Colonic mucosa (tissue), 4 donors: Measurements from ENCODE around the gene PAK5. TPM values are rescaled to one million over a fixed set of nuclear protein-coding genes. Genes with fewer than 3 reads are reported as not detected.

Experiments
- DNase-seq: peaks from one replicate; pipeline ENCODE4 v3.0.0-alpha.2; 2020
- H3K27ac ChIP-seq: fragments of 200-600 bp; one replicate; pipeline ENCODE4 v1.8.0; 2021
- H3K27me3 ChIP-seq: fragments of 200-600 bp; one replicate; pipeline ENCODE4 v1.8.0; 2021
- H3K36me3 ChIP-seq: fragments of 200-600 bp; one replicate; pipeline ENCODE4 v1.8.0; 2021
- H3K4me1 ChIP-seq: fragments of 200-600 bp; one replicate; pipeline ENCODE4 v1.8.0; 2021; ENCODE audit warnings: mild to moderate bottlenecking
- H3K4me3 ChIP-seq: fragments of 200-600 bp; one replicate; pipeline ENCODE4 v1.8.0; 2021
- H3K9ac ChIP-seq, 2 donors: one replicate each; pipeline ENCODE4 v1.7.0; 2013; ENCODE audit warnings: control low read depth in 2 of 2, low read depth in 2 of 2, low read length in 2 of 2
- H3K9me3 ChIP-seq: fragments of 200-600 bp; one replicate; pipeline ENCODE4 v1.8.0; 2021
- intact Hi-C: fragments of 100-400 bp; cut with DNase I; formaldehyde crosslinking; loops from one replicate; pipeline ENCODE4 v1.14.1; 2022
- total RNA-seq, 2 donors: library from RNA; stranded (reverse); fragmentation: NEBNext Ultra II Directional in 1 of 2; extraction: Animal tissue kit (Norgen Biotek cat#: 25700) in 1 of 2; gene quantifications; one replicate each; pipeline ENCODE4 v1.2.1, GENCODE V29; 2021
- TF ChIP-seq, protein P1 (sequence below): fragments of 200-600 bp; IDR thresholded peaks from one replicate; pipeline ENCODE4 v1.8.0; 2022; ENCODE audit warnings: antibody characterized with exemption, mild to moderate bottlenecking
- donor health status: healthy.
- donor health status: DM: no; HTN: no; CAD: no.
- donor health status: DM: no; HTN: no; CAD: no.

Gene PAK5
- total RNA-seq, 2 donors from 2014 or later = 0.07 TPM; not detected in 1

DNA sequence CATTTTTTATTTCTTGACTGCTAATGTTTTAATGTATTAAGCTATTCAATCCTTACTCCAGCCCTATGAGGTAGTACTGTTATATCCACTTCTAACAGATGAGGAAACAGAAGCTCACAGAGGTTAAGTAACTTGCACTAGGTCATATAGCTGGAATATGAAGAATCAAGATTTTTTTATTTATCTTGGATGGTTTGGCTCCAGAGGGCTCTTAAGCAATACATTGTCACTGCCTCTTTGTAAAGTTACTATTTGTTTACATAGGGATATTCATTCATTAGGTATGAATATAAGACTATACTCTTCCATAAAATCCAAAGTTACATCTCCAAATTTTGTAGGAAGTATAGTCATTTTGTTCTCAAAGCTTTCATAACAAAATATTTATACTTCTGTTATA lies 210.7 kb downstream of the PAK5 start:
- no peaks in the 10 kb centered on the region for H3K27me3 ChIP-seq
- no peak overlapping the region for H3K4me3 ChIP-seq
- H3K9ac ChIP-seq = no peak overlapping the region
- no peak for DNase-seq
- H3K4me1 ChIP-seq = no peaks in the 10 kb centered on the region
- H3K27ac ChIP-seq = no peak overlapping the region
- H3K36me3 ChIP-seq = no peaks in the 10 kb centered on the region
- H3K9me3 ChIP-seq = no peaks in the 10 kb centered on the region
- intact Hi-C loops = no loop called here
- TF ChIP-seq, protein P1, sequence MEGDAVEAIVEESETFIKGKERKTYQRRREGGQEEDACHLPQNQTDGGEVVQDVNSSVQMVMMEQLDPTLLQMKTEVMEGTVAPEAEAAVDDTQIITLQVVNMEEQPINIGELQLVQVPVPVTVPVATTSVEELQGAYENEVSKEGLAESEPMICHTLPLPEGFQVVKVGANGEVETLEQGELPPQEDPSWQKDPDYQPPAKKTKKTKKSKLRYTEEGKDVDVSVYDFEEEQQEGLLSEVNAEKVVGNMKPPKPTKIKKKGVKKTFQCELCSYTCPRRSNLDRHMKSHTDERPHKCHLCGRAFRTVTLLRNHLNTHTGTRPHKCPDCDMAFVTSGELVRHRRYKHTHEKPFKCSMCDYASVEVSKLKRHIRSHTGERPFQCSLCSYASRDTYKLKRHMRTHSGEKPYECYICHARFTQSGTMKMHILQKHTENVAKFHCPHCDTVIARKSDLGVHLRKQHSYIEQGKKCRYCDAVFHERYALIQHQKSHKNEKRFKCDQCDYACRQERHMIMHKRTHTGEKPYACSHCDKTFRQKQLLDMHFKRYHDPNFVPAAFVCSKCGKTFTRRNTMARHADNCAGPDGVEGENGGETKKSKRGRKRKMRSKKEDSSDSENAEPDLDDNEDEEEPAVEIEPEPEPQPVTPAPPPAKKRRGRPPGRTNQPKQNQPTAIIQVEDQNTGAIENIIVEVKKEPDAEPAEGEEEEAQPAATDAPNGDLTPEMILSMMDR = no peak

DNA sequence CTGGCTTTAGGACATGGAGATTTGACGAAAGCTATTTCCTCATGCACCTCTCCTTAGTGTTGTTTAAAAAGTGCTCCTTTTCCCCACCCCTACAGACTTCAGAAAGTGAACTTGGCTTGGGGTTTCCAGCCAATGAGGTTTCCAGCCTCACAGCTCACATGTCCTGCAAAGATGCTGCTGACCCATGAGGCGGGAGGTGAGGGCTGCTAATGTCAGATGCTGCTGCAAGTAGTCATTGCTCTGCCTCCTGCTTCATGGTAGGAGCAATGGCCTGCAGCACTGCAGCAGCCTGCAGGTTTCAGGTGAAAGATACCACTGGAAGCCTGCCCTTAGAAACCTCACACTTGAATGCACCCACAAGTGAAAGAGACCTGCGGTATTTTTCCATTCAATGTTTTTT lies 211.7 kb downstream of the PAK5 start:
- H3K27me3 ChIP-seq = no peaks in the 10 kb centered on the region
- intact Hi-C loops = no loop called here
- DNase-seq = no peak
- H3K36me3 ChIP-seq = no peaks in the 10 kb centered on the region
- TF ChIP-seq, protein P1 = no peak
- no peak overlapping the region for H3K27ac ChIP-seq
- no peak overlapping the region for H3K4me3 ChIP-seq
- H3K4me1 ChIP-seq = no peaks in the 10 kb centered on the region
- no peaks in the 10 kb centered on the region for H3K9me3 ChIP-seq
- H3K9ac ChIP-seq = no peak overlapping the region

DNA sequence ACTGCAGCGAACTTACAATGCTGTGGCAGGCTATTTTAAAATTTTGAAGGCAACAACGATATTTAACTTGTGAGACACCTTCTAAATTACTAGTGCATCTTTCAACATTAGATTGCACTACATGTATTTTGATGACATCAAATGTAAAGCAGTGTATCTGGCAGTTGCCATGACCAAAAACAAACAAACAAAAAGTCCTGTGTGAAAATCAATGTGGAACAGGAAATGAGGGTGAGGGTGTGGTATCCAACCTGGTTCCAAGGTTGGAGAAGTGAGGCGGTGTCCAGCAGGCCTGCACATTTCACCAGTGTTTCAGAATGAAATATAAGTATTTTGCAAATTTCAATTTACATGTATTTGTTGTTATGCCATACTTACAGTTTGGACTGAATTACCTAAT lies 212.5 kb downstream of the PAK5 start:
- intact Hi-C loops = no loop called here
- Histone ChIP-seq H3K4me3 (no peak overlapping the region), H3K9me3 (no peaks in the 10 kb centered on the region), H3K27me3 (no peaks in the 10 kb centered on the region), H3K27ac (no peak overlapping the region), H3K4me1 (no peaks in the 10 kb centered on the region), H3K36me3 (no peaks in the 10 kb centered on the region), H3K9ac (no peak overlapping the region)
- DNase-seq = no peak
- TF ChIP-seq, protein P1 = no peak

DNA sequence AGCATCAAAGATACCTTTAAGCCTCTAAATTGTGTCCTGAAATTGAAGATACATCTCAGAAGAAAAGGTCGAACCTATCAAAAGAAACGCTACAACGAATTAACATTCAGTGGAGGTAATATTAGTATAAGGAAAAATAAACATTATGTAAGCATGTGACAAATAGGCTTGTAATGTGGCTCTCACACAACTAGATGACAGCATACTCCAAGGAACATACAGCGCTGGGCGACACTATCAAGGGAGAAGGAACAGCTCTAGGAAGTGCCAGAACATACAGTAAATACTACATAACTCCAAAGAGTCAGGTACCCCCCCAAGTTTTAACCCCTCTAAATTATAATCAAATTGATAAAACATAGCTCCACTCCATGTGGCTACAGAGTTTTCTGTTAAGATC lies 220.9 kb downstream of the PAK5 start:
- no peak overlapping the region for H3K27ac ChIP-seq
- H3K36me3 ChIP-seq = no peaks in the 10 kb centered on the region
- H3K9me3 ChIP-seq = no peaks in the 10 kb centered on the region
- no peak for DNase-seq
- no peaks in the 10 kb centered on the region for H3K27me3 ChIP-seq
- intact Hi-C loops = loop anchor here (2.0 to 5.0 kb wide), 4 partner anchors 295 to 809 kb away; no protein-coding TSS in a partner anchor
- H3K9ac ChIP-seq = no peak overlapping the region
- TF ChIP-seq, protein P1 = no peak
- no peak overlapping the region for H3K4me3 ChIP-seq
- H3K4me1 ChIP-seq = no peaks in the 10 kb centered on the region

DNA sequence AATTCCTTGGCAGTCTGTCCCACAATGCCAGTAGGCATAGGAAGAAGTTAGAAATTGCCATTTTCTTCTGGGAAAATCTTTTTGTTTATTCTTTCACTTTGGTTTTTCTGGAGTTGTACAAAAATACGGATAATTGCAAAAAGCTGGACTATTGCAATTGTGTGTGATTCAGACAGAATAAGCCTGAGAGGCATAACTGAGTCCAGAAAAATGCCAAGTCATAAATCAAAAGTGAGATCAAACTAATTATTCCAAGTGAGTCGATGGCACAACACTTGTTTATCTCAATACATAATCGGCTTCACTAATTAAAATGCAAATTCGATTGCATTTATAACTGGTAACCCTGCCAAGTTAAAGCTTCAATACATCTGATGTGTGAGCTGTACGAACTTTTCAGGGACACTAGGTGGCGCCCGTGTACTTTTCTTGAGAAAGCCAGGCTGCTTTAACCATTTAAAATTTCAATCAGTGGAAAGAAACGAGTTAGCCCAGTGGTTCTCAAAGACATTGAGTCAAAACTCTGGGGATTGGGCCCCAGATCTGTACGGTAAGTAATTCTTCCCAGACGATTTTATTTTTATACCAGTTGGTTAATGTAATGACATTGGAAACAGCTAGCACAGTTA lies 221.9 kb downstream of the PAK5 start:
- Histone ChIP-seq H3K27ac (no peak overlapping the region), H3K4me1 (no peaks in the 10 kb centered on the region), H3K36me3 (no peaks in the 10 kb centered on the region), H3K4me3 (no peak overlapping the region), H3K9ac (no peak overlapping the region), H3K9me3 (no peaks in the 10 kb centered on the region), H3K27me3 (no peaks in the 10 kb centered on the region)
- TF ChIP-seq, protein P1 = peak; percentile 79
- intact Hi-C loops = loop anchor here (5.0 kb wide), 3 partner anchors 350 to 810 kb away; no protein-coding TSS in a partner anchor
- peak; percentile 41 for DNase-seq
